Osteoblast (primary cell): Measurements from ENCODE around the gene RTN4IP1. TPM values are rescaled to one million over a fixed set of nuclear protein-coding genes. Genes with fewer than 3 reads are reported as not detected.

ENCODE experiments used
- DNase-seq: peaks from one replicate; pipeline ENCODE4 v3.0.0; 2011; ENCODE audit warnings: low spot score, mixed read lengths; ENCODE audit not compliant: insufficient read length; ENCODE audit errors: missing footprints
- H2AFZ ChIP-seq: 2 replicates; pipeline ENCODE4 v1.6.0; 2011; ENCODE audit warnings: mild to moderate bottlenecking, low read length
- H3K27ac ChIP-seq: 2 replicates; pipeline ENCODE4 v1.5.1; 2011; ENCODE audit warnings: mild to moderate bottlenecking, low read depth, low read length, moderate library complexity
- H3K27me3 ChIP-seq: 2 replicates; pipeline ENCODE4 v1.6.0; 2012; ENCODE audit warnings: mild to moderate bottlenecking, control low read depth, inconsistent platforms, low read length, moderate library complexity; ENCODE audit not compliant: insufficient read depth
- H3K36me3 ChIP-seq: 2 replicates; pipeline ENCODE4 v1.5.1; 2011; ENCODE audit warnings: mild to moderate bottlenecking, low read length, control low read depth, moderate library complexity; ENCODE audit not compliant: insufficient read depth
- H3K4me1 ChIP-seq: 2 replicates; pipeline ENCODE4 v1.5.1; 2011; ENCODE audit warnings: mild to moderate bottlenecking, low read length, control low read depth, moderate library complexity; ENCODE audit not compliant: insufficient read depth
- H3K4me2 ChIP-seq: 2 replicates; pipeline ENCODE4 v1.6.0; 2011; ENCODE audit warnings: mild to moderate bottlenecking, low read length; ENCODE audit not compliant: insufficient read depth
- H3K4me3 ChIP-seq: fragments of 200-600 bp; sonication (generic); 3 replicates; pipeline ENCODE4 v1.5.1; 2012; ENCODE audit warnings: mild to moderate bottlenecking, low read length, inconsistent platforms; ENCODE audit not compliant: insufficient read depth
- H3K79me2 ChIP-seq: 2 replicates; pipeline ENCODE4 v1.6.0; 2012; ENCODE audit warnings: mild to moderate bottlenecking, low read length, control low read depth, inconsistent platforms; ENCODE audit not compliant: insufficient read depth
- H3K9me3 ChIP-seq: 2 replicates; pipeline ENCODE4 v1.5.1; 2011; ENCODE audit warnings: low read depth, low read length, control low read depth
- H4K20me1 ChIP-seq: 2 replicates; pipeline ENCODE4 v1.6.0; 2012; ENCODE audit warnings: mild to moderate bottlenecking, low read length, control low read depth; ENCODE audit not compliant: insufficient read depth
- CTCF ChIP-seq: IDR thresholded peaks from 2 replicates; pipeline ENCODE4 v1.5.1; 2011; ENCODE audit warnings: mild to moderate bottlenecking, low read depth, low read length, moderate library complexity; ENCODE audit errors: extremely low read depth
- total RNA-seq: library from RNA; depleted of rRNA; stranded (reverse); fragments of >200 nt; gene quantifications from 2 replicates; pipeline ENCODE4 v1.2.3, GENCODE V29; 2012

The RTN4IP1 gene
- total RNA-seq, 1 donor = 5.1 TPM

DNA sequence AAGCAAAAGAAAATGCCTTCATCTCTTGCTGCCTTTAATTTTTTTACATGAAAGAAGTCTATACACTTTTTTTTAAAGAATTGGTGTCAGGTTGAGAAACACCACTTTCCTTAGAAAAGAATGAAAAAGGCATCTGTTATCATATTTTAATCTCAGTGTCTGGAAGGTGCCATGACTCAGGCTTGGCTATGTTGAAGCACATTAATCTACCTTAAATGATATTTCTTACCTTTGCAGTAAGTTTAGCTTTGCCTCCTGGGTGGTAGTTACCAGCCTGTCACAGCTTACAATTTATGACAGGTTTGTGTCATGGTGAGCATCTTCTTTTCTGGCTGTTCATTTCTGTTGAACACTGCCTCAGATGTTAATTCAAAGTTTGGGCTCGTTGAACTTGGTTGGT lies 95.3 kb downstream of the RTN4IP1 start:
- Histone ChIP-seq H3K4me2 (no peak overlapping the region), H3K27ac (no peak overlapping the region), H3K9me3 (no peaks in the 10 kb centered on the region), H3K36me3 (no peaks in the 10 kb centered on the region), H3K4me1 (peaks cover 12% of the 10 kb centered on the region), H3K79me2 (no peaks in the 10 kb centered on the region), H3K4me3 (no peak overlapping the region), H3K27me3 (no peaks in the 10 kb centered on the region), H4K20me1 (no peaks in the 10 kb centered on the region), H2AFZ (no peak overlapping the region)
- TF ChIP-seq CTCF = no peak
- no peak for DNase-seq

- no peaks in the 10 kb centered on the region for H3K27me3 ChIP-seq
- H3K27ac ChIP-seq = no peak overlapping the region
- no peaks in the 10 kb centered on the region for H4K20me1 ChIP-seq
- peaks cover 18% of the 10 kb centered on the region for H3K4me1 ChIP-seq
- H2AFZ ChIP-seq = no peak overlapping the region
- no peaks in the 10 kb centered on the region for H3K36me3 ChIP-seq
- DNase-seq = no peak
- H3K9me3 ChIP-seq = no peaks in the 10 kb centered on the region
- no peaks in the 10 kb centered on the region for H3K79me2 ChIP-seq
- no peak overlapping the region for H3K4me3 ChIP-seq
- TF ChIP-seq CTCF = no peak
- no peak overlapping the region for H3K4me2 ChIP-seq
Measured at GRCh38 chr6:106533054-106533453, 96.2 kb downstream of the RTN4IP1 start.

GRCh38 chr6:106530502-106530901 lies 98.8 kb downstream of the RTN4IP1 start:
- Histone ChIP-seq H3K79me2 (no peaks in the 10 kb centered on the region), H3K4me2 (no peak overlapping the region), H4K20me1 (no peaks in the 10 kb centered on the region), H3K27ac (no peak overlapping the region), H3K27me3 (no peaks in the 10 kb centered on the region), H3K4me3 (no peak overlapping the region), H3K9me3 (no peaks in the 10 kb centered on the region), H2AFZ (no peak overlapping the region), H3K36me3 (no peaks in the 10 kb centered on the region), H3K4me1 (peaks cover 25% of the 10 kb centered on the region)
- no peak for DNase-seq
- no peak for TF ChIP-seq CTCF

GRCh38 chr6:106530026-106530425 lies 99.3 kb downstream of the RTN4IP1 start:
- H3K79me2 ChIP-seq = no peaks in the 10 kb centered on the region
- no peak for TF ChIP-seq CTCF
- no peak for DNase-seq
- no peaks in the 10 kb centered on the region for H3K27me3 ChIP-seq
- no peaks in the 10 kb centered on the region for H3K9me3 ChIP-seq
- no peaks in the 10 kb centered on the region for H4K20me1 ChIP-seq
- H3K4me1 ChIP-seq = peaks cover 27% of the 10 kb centered on the region
- no peak overlapping the region for H3K4me3 ChIP-seq
- H3K36me3 ChIP-seq = no peaks in the 10 kb centered on the region
- H2AFZ ChIP-seq = no peak overlapping the region
- H3K27ac ChIP-seq = no peak overlapping the region
- no peak overlapping the region for H3K4me2 ChIP-seq
